ENCODE data around the gene CYGB.
A peak's percentile ranks its signal among the peaks of the same experiment; 100 is the strongest.

The CYGB gene

DNA sequence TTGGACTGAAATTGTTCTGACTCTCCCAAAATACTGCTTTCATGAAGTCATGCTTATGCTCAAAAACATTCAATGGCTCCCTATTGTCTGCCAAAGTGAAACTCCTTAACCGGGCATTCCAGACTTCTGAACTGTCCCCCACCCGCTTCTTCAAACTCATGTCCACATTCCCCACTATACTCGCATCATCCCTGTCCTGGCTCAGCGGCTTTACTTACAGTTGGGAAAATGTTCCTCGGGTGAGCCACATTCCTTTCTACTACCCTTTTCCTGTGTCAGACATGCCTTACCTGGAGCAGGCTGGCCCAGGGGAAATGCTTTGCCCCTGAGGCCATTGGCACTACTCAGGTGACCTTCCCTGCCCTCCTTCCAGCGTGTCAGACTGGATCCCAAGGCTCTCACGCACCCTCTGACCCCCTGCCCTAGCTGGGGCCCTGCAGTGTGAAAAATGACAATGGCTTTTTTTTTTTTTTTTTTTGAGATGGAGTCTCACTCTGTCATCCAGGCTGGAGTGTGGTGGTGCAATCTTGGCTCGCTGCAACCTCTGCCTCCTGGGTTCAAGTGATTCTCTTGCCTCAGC lies 5.3 kb downstream of the CYGB start:
- TF ChIP-seq, protein P1, sequence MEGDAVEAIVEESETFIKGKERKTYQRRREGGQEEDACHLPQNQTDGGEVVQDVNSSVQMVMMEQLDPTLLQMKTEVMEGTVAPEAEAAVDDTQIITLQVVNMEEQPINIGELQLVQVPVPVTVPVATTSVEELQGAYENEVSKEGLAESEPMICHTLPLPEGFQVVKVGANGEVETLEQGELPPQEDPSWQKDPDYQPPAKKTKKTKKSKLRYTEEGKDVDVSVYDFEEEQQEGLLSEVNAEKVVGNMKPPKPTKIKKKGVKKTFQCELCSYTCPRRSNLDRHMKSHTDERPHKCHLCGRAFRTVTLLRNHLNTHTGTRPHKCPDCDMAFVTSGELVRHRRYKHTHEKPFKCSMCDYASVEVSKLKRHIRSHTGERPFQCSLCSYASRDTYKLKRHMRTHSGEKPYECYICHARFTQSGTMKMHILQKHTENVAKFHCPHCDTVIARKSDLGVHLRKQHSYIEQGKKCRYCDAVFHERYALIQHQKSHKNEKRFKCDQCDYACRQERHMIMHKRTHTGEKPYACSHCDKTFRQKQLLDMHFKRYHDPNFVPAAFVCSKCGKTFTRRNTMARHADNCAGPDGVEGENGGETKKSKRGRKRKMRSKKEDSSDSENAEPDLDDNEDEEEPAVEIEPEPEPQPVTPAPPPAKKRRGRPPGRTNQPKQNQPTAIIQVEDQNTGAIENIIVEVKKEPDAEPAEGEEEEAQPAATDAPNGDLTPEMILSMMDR (IDR thresholded peaks at IDR 0.05; ENCODE audit: control insufficient read depth, insufficient read depth, low read depth, low read length, missing control alignments), result no peak
- H3K4me3 ChIP-seq (ENCODE audit: control insufficient read depth, low read depth, low read length), result no peak overlapping the region
- no peak for DNase-seq (ENCODE audit: low read depth)

DNA sequence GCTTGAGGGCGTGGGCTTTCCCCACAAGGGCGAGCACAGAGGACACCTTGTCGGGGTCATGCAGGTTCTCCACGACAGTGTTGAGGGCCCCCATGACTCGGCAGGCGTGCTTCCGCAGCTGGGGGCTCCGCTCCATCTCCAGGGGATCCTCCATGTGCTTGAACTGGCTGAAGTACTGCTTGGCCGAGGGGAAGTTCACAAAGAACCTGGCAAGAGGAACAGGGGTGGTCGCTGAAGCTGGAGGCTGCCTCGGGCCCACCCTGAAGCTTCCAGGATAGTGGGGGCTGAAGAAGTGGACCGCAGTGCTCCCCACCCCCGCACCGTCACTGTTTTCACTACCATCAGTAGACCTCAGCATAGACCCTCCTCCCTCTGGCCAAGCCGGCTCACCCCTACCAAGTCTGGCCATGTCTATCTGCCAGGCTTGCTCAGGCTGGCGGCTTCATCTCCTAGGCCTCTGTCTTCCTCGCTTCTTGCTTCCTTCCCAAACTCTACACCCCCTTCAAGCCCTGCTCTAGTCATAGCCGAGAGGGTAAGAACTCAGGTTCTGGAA lies 5.9 kb downstream of the CYGB start:
- H3K4me3 ChIP-seq (ENCODE audit: control insufficient read depth, low read depth, low read length), result no peak overlapping the region
- TF ChIP-seq, protein P1 (IDR thresholded peaks at IDR 0.05; ENCODE audit: control insufficient read depth, insufficient read depth, low read depth, low read length, missing control alignments), result no peak
- DNase-seq (ENCODE audit: low read depth), result no peak

DNA sequence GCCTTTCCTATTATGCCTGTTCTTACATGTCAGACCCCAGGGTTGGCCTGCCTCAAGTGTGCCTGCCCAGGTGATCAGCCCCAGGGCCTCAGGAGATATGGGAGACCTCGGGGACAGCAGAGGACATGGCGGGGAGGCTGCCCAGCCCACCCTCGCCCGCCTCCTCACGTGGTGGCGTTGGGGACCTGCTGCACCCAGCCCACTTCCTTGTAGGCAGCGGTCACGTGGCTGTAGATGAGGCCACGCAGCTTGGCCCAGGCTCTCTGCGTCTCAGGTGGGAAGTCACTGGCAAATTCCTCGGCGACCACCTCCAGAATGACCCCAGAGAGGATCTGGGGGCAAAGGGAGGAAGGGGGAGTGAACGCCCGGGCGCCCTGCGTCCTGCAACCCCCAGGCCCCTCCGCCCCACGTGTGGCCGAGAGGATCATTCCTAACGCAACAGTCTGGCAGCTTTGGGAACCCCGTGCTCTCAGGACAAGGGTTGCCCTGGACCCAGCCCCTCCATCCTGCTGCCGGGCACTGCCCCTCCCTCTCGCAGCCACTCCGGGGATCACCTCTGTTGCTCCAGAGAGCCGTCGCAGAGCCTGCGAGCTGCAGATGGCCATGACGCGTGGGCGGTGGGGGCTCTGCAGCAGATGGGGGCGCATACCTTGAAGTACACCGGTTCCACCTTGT lies 6.6 kb downstream of the CYGB start:
- TF ChIP-seq, protein P1 (IDR thresholded peaks at IDR 0.05; ENCODE audit: control insufficient read depth, insufficient read depth, low read depth, low read length, missing control alignments), result no peak
- no peak overlapping the region for H3K4me3 ChIP-seq (ENCODE audit: control insufficient read depth, low read depth, low read length)
- no peak for DNase-seq (ENCODE audit: low read depth)

DNA sequence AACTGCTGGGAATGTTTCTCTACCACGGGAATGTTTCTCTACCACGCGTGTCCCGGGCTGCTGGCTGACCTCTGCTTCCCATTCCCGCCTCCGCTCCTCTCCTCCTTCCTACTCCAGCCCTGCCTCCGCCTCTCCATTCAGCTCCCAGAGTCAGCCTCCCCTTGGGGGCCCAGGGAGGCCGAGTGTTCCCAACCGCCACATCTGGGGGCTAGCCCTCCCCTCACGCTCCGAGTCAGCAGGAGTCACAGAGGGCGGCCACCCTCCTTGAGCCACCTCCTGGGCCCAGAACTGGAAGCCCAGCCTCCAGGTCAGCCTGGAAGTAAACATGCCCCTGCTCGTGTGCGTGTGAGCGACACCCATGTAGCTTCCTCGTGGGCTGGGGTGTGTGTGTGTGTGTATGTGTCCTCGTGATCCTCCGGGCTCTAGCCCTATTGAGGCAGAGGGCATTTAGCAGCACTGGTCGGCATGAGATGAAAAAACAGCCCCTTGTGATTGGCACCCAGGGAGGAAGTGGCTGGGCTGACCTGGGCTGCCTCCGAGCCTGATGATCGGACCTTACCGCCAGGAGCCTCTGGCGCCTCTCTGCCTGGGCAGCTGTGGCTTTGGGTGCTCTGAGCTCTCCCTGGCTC lies 7.3 kb downstream of the CYGB start:
- no peak overlapping the region for H3K4me3 ChIP-seq (ENCODE audit: control insufficient read depth, low read depth, low read length)
- peak; percentile 45 for DNase-seq (ENCODE audit: low read depth)
- TF ChIP-seq, protein P1 (IDR thresholded peaks at IDR 0.05; ENCODE audit: control insufficient read depth, insufficient read depth, low read depth, low read length, missing control alignments), result no peak

DNA sequence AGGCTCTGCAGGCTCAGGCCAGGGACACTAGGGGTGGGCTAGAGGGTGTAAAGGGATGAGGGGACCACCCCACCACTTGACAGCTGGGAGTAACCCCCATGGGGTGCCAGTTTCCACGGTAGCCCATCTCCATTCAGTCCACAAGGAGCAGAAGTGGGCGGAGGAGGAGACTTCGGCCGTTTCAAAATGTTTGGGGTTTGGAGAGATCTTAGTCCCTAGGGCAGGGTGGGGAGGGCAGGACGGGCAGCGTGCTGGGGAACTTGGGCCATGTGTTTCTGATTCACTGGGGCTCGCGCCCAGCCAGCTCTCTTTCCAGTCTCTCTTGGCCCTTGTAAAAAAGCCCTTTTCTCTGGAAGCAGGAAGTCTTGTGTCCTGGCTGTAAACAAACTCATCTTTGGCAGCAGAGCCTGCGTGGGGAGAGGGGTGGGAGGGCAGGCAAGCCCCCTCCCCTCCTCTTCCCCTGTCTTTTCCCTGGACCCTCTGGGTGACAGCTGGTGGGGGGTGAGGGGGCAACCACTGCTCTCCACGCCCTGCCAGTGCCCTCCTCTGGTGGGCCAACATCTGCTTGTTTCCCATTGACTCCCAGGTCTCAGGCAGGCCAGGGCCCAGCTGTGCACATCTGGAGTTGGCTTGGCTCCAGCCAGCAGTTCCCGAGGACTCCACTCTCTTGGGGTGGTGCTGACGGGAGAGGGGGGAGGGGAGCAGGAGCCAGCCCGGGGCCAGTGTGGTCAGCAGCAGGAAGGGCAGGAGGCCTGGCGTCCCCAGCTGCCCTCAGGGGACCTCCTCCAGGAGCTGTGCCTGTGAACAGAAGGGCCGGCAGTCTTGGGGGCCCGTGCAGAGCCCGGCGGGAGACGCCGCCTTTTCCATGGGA lies 8.1 kb downstream of the CYGB start:
- peak; percentile 86 for DNase-seq (ENCODE audit: low read depth)
- no peak overlapping the region; the same call in 1 of the 2 replicates for H3K4me3 ChIP-seq (ENCODE audit: control insufficient read depth, low read depth, low read length)
- TF ChIP-seq, protein P1 (IDR thresholded peaks at IDR 0.05; ENCODE audit: control insufficient read depth, insufficient read depth, low read depth, low read length, missing control alignments), result no peak
